Small intestine (tissue), 7 donors: Measurements from ENCODE around the gene TYMP. TPM values are rescaled to one million over a fixed set of nuclear protein-coding genes. Genes with fewer than 3 reads are reported as not detected.

Source experiments
- DNase-seq, 2 donors: peaks; one replicate each; pipeline versions ENCODE4 v3.0.0 to v3.0.0-alpha.2; 2013
- FAIRE-seq: peaks from 2 replicates; lab custom pipeline; 2012; peaks lifted over from hg19 to GRCh38; lab: Jason Lieb, UNC
- H3K27ac ChIP-seq, 3 donors: one replicate each; pipeline ENCODE4 v1.5.1; 2013; ENCODE audit warnings: low read length in 2 of 3, mild to moderate bottlenecking in 2 of 3, control low read depth in 1 of 3, inconsistent platforms in 1 of 3, low read depth in 1 of 3, moderate library complexity in 1 of 3
- H3K27me3 ChIP-seq, 3 donors: one replicate each; pipeline ENCODE4 v1.6.1; 2013; ENCODE audit warnings: low read length in 3 of 3, inconsistent platforms in 1 of 3; ENCODE audit not compliant: control insufficient read depth in 3 of 3, insufficient read depth in 3 of 3
- H3K36me3 ChIP-seq, 3 donors: one replicate each; pipeline ENCODE4 v1.6.1; 2013; ENCODE audit warnings: low read length in 3 of 3, inconsistent platforms in 1 of 3, low read depth in 1 of 3, mild to moderate bottlenecking in 1 of 3, moderate library complexity in 1 of 3; ENCODE audit not compliant: control insufficient read depth in 3 of 3, insufficient read depth in 2 of 3
- H3K4me1 ChIP-seq, 3 donors: one replicate each; pipeline ENCODE4 v1.6.1; 2013; ENCODE audit warnings: low read length in 2 of 3, inconsistent platforms in 1 of 3, low read depth in 1 of 3, mild to moderate bottlenecking in 1 of 3, moderate library complexity in 1 of 3; ENCODE audit not compliant: control insufficient read depth in 3 of 3, insufficient read depth in 2 of 3
- H3K4me3 ChIP-seq, 3 donors: one replicate each; pipeline ENCODE4 v1.5.1; 2013; ENCODE audit warnings: low read length in 3 of 3, control low read depth in 1 of 3, inconsistent platforms in 1 of 3, low read depth in 1 of 3, mild to moderate bottlenecking in 1 of 3, moderate library complexity in 1 of 3
- H3K9me3 ChIP-seq, 2 donors: one replicate each; pipeline ENCODE4 v1.6.1; 2013; ENCODE audit warnings: low read depth in 1 of 2, low read length in 1 of 2; ENCODE audit not compliant: control insufficient read depth in 2 of 2, insufficient read depth in 1 of 2
- WGBS, 3 donors: extraction: QIAGEN DNeasy Blood & Tissue Kit; methylation state at CpG; one replicate each; pipeline ENCODE4 v1.1.7; 2013; 5-methylcytosine and 5-hydroxymethylcytosine counted together
- polyA plus RNA-seq, 4 donors: library from polyadenylated mRNA; stranded (reverse) in 3 of 4; unstranded in 1 of 4; fragments of 200-250 nt in 3 of 4; fragments of 120-200 nt in 1 of 4; gene quantifications; one replicate each; pipeline versions ENCODE4 v1.2.1 to v1.2.3, GENCODE V29; 2013
- donor health status: healthy with polysubstance abuse.
- donor health status: control.
- donor health status: control.
- donor health status: Bipolar disorder and iron deficiency.
- donor health status: healthy.

TYMP gene
- polyA plus RNA-seq, 4 donors: 10.7 to 172 (median 90.0) TPM

DNA sequence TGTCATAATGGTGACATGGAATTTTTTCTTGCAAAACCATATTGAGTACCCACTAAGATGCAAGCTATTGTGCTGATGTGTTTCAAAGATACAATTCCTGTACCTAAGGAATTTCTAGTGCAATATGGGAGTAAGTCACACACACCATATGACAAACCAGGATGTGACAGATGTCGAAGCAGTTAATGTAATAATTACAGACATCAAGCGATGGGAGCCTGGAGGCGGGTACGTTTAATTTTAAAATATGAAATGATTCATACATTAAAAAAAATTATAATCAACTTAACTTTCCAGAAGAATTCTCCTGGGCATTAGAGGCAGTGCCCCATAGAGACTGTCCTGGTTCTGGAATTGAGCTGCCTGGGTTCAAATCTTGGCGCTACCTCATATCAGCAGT lies 26.9 kb upstream of the TYMP start:
- Histone ChIP-seq H3K27ac (no peak overlapping the region), H3K4me1 (no peaks in the 10 kb centered on the region), H3K9me3 (no peaks in the 10 kb centered on the region), H3K27me3 (peaks cover 0 to 13% (median 0%) of the 10 kb centered on the region in 3 donors), H3K4me3 (no peak overlapping the region), H3K36me3 (no peaks in the 10 kb centered on the region)
- DNase-seq (no peak), FAIRE-seq (no peak)
- 84 to 93% (median 93%) methylated on average over 5 of the region's 5 CpGs for WGBS, 3 donors

DNA sequence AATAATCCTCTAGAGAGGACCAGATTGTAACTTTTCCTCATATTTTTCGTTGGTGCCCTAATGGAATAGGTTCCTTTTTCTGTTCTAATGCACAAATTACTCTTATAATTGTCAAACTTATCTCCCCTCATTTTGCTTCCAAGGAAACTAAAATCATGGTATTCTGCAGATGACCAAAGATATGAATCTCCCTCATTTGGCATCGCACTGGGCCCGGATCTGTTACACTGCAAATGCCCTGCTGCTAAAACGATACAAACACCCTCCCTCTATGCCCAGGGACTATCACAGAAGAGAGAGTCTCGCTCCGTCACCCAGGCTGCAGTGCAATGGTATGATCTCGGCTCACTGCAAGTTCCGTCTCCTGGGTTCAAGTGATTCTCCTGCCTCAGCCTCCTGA lies 23.5 kb upstream of the TYMP start:
- H3K4me3 ChIP-seq: no peak overlapping the region
- peaks cover 0 to 4% (median 0%) of the 10 kb centered on the region in 3 donors for H3K4me1 ChIP-seq
- WGBS, 3 donors: 77 to 91% (median 84%) methylated on average over 8 of the region's 8 CpGs
- no peaks in the 10 kb centered on the region for H3K9me3 ChIP-seq
- no peak for DNase-seq
- peaks cover 0 to 23% (median 0%) of the 10 kb centered on the region in 3 donors for H3K27me3 ChIP-seq
- FAIRE-seq: no peak
- H3K36me3 ChIP-seq: no peaks in the 10 kb centered on the region
- no peak overlapping the region for H3K27ac ChIP-seq

DNA sequence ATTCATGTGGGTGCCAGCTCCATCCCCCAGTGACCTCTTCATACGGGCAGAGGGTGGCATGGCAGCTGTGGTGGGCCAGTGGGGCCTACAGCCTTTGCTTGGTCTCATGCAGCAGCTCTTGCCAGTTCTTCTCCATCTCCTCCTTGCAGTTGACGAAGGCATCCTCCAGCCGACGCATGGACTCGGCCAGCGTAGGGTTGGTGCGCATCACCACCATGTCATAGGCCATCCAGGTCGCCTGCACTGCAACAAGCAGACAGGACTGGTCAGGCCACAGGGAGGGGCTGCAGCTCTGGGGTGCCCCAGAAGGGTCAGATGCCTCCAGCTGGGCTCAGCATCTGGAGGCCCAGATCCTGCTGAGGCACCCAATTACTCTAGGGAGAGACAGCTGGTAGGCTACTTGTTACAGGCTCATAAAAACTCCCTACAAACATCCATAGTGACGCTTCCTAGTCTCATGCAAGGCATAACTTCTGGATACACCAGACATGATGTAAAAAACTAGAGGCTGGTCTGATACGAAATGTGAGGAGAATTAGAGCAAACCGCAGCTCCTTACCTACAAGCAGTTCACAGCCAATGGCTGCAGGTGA lies 21.4 kb upstream of the TYMP start:
- 90 to 95% (median 93%) methylated on average over 11 of the region's 11 CpGs for WGBS, 3 donors
- no peak overlapping the region for H3K27ac ChIP-seq
- H3K27me3 ChIP-seq: peaks cover 0 to 41% (median 0%) of the 10 kb centered on the region in 3 donors

GRCh38 chr22:50550395-50550794 lies 20.6 kb upstream of the TYMP start:
- WGBS, 3 donors: 91 to 94% (median 94%) methylated on average over 8 of the region's 8 CpGs
- DNase-seq: no peak
- H3K27ac ChIP-seq: no peak overlapping the region
- no peak for FAIRE-seq
- no peak overlapping the region for H3K4me3 ChIP-seq
- H3K36me3 ChIP-seq: no peaks in the 10 kb centered on the region
- H3K4me1 ChIP-seq: peaks cover 0 to 4% (median 0%) of the 10 kb centered on the region in 3 donors
- no peaks in the 10 kb centered on the region for H3K9me3 ChIP-seq
- H3K27me3 ChIP-seq: peaks cover 0 to 48% (median 0%) of the 10 kb centered on the region in 3 donors

More for the DNA sequence above, 21.4 kb upstream of the TYMP start:
- Histone ChIP-seq H3K9me3 (no peaks in the 10 kb centered on the region), H3K36me3 (no peaks in the 10 kb centered on the region), H3K4me1 (peaks cover 0 to 4% (median 0%) of the 10 kb centered on the region in 3 donors), H3K4me3 (no peak overlapping the region)
- no peak for FAIRE-seq
- DNase-seq: no peak

GRCh38 chr22:50548921-50549790 lies 19.3 kb upstream of the TYMP start:
- H3K27me3 ChIP-seq: peaks cover 0 to 59% (median 0%) of the 10 kb centered on the region in 3 donors
- WGBS, 3 donors: 56 to 72% (median 60%) methylated on average over 41 to 68 of the region's 68 CpGs
- peaks cover 0 to 10% (median 0%) of the 10 kb centered on the region in 3 donors for H3K4me1 ChIP-seq
- DNase-seq (no peak), FAIRE-seq (no peak)
- H3K9me3 ChIP-seq: no peaks in the 10 kb centered on the region
- no peaks in the 10 kb centered on the region for H3K36me3 ChIP-seq
- peak overlapping the region in 2 of 3 donors; percentile 36 to 61 for H3K27ac ChIP-seq
- H3K4me3 ChIP-seq: peak overlapping the region in 2 of 3 donors; percentile 35 to 40

DNA sequence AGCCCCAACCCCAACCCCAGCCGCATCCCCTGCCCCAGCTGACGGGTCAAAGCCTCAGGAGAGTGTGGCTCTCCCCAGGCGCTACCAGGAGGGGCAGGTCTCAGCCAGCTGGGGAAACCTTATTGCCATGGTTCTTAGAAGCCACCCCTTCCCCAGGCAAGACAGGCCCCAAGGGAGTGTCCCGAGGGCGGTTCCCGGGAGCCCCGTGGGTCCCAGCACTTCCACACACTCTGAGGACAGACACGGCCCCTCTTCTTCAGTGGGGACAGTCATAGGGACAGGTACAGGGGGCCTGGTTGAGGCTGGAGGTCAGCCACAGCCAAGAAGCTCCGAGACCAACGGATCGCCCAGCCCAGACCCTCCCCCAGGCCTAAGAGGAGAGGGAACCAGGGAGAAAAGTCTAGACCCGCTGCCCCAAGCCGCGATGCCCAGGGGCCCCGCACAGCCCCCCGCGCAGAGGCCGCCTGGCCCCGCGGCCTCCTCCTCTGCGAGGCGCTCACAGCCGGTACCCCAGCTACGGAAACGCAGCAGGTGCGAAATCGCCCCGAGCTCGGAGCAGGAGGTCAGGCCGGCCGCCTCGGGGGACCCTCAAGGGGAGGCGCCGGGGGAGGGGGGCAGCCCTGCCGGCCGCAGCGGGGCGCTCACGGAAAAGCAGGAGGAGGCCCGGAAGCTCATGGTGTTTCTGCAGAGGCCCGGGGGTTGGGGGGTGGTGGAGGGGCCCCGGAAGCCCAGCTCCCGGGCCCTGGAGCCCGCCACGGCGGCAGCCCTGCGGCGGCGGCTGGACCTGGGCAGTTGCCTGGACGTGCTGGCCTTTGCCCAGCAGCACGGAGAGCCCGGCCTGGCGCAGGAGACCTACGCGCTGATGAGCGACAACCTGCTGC lies 18.5 kb upstream of the TYMP start:
- Histone ChIP-seq H3K9me3 (no peaks in the 10 kb centered on the region), H3K27ac (peak overlapping the region in 2 of 3 donors; percentile 36 to 61), H3K4me3 (peak overlapping the region in 2 of 3 donors; percentile 35 to 40), H3K27me3 (peaks cover 0 to 64% (median 0%) of the 10 kb centered on the region in 3 donors), H3K4me1 (peaks cover 0 to 14% (median 0%) of the 10 kb centered on the region in 3 donors), H3K36me3 (no peaks in the 10 kb centered on the region)
- no peak for FAIRE-seq
- WGBS, 3 donors: 8 to 10% (median 9%) methylated on average over 36 to 56 of the region's 56 CpGs
- peak in 1 of 2 donors; percentile 55 for DNase-seq

GRCh38 chr22:50547263-50547985 lies 17.6 kb upstream of the TYMP start:
- Histone ChIP-seq H3K27ac (no peak overlapping the region), H3K4me3 (no peak overlapping the region), H3K27me3 (peaks cover 0 to 64% (median 0%) of the 10 kb centered on the region in 3 donors), H3K9me3 (no peaks in the 10 kb centered on the region), H3K36me3 (no peaks in the 10 kb centered on the region), H3K4me1 (peaks cover 0 to 14% (median 0%) of the 10 kb centered on the region in 3 donors)
- WGBS, 3 donors: 30 to 35% (median 35%) methylated on average over 18 to 35 of the region's 35 CpGs
- DNase-seq (no peak), FAIRE-seq (no peak)
